Astrocyte (in vitro differentiated cells and primary cell): ENCODE measurements around the gene PIK3C3. TPM values are rescaled to one million over a fixed set of nuclear protein-coding genes. Genes with fewer than 3 reads are reported as not detected.

ENCODE experiments used
- DNase-seq: peaks from one replicate; pipeline ENCODE4 v3.0.0-alpha.2; 2010; ENCODE audit warnings: low read depth
- FAIRE-seq: peaks from 2 replicates; lab custom pipeline; 2011; peaks lifted over from hg19 to GRCh38; lab: Jason Lieb, UNC
- H2AFZ ChIP-seq: 2 replicates; pipeline ENCODE4 v1.6.0; 2012; ENCODE audit warnings: low read depth, low read length, inconsistent platforms
- H3K27ac ChIP-seq: 2 replicates; pipeline ENCODE4 v1.5.1; 2011; ENCODE audit warnings: low read depth, low read length, inconsistent platforms
- H3K27me3 ChIP-seq: 2 replicates; pipeline ENCODE4 v1.6.0; 2011; ENCODE audit warnings: low read length, inconsistent platforms; ENCODE audit not compliant: insufficient read depth
- H3K36me3 ChIP-seq: 2 replicates; pipeline ENCODE4 v1.5.1; 2011; ENCODE audit warnings: low read length, inconsistent platforms; ENCODE audit not compliant: insufficient read depth
- H3K4me1 ChIP-seq: 2 replicates; pipeline ENCODE4 v1.5.1; 2011; ENCODE audit warnings: low read length, inconsistent platforms; ENCODE audit not compliant: insufficient read depth
- H3K4me2 ChIP-seq: 2 replicates; pipeline ENCODE4 v1.6.0; 2012; ENCODE audit warnings: low read length, inconsistent platforms
- H3K4me3 ChIP-seq: 2 replicates; pipeline ENCODE4 v1.5.1; 2011; ENCODE audit warnings: low read depth, mild to moderate bottlenecking, low read length, inconsistent platforms; ENCODE audit not compliant: insufficient read depth
- H3K79me2 ChIP-seq: 2 replicates; pipeline ENCODE4 v1.6.0; 2012; ENCODE audit warnings: mild to moderate bottlenecking, low read length, inconsistent platforms; ENCODE audit not compliant: insufficient read depth
- H3K9ac ChIP-seq: 2 replicates; pipeline ENCODE4 v1.6.0; 2012; ENCODE audit warnings: mild to moderate bottlenecking, low read length, inconsistent platforms
- H3K9me3 ChIP-seq: 2 replicates; pipeline ENCODE4 v1.5.1; 2012; ENCODE audit warnings: low read depth, mild to moderate bottlenecking, low read length, inconsistent platforms; ENCODE audit not compliant: insufficient read depth
- H4K20me1 ChIP-seq: 2 replicates; pipeline ENCODE4 v1.6.0; 2012; ENCODE audit warnings: low read length, inconsistent platforms; ENCODE audit not compliant: insufficient read depth
- H3K27ac Mint-ChIP-seq: one replicate; pipeline ENCODE4 v1.8.0; 2021; ENCODE audit warnings: mild to moderate bottlenecking, mixed read lengths; ENCODE audit not compliant: unreplicated experiment
- H3K27me3 Mint-ChIP-seq: one replicate; pipeline ENCODE4 v1.8.0; 2021; ENCODE audit warnings: low read depth, mixed read lengths; ENCODE audit not compliant: unreplicated experiment
- H3K36me3 Mint-ChIP-seq: one replicate; pipeline ENCODE4 v1.8.0; 2021; ENCODE audit warnings: low read depth, mixed read lengths; ENCODE audit not compliant: unreplicated experiment
- H3K4me1 Mint-ChIP-seq: one replicate; pipeline ENCODE4 v1.8.0; 2021; ENCODE audit warnings: low read depth, mixed read lengths; ENCODE audit not compliant: unreplicated experiment
- H3K4me3 Mint-ChIP-seq: one replicate; pipeline ENCODE4 v1.8.0; 2021; ENCODE audit warnings: mild to moderate bottlenecking, moderate library complexity, mixed read lengths; ENCODE audit not compliant: unreplicated experiment
- H3K9me3 Mint-ChIP-seq: one replicate; pipeline ENCODE4 v1.8.0; 2021; ENCODE audit warnings: mild to moderate bottlenecking, mixed read lengths; ENCODE audit not compliant: unreplicated experiment
- EZH2 ChIP-seq: IDR thresholded peaks from 2 replicates; pipeline ENCODE4 v1.6.1; 2012; ENCODE audit warnings: mild to moderate bottlenecking, low read length, inconsistent platforms; ENCODE audit not compliant: insufficient read depth
- total RNA-seq: library from RNA; stranded (reverse); gene quantifications from 2 replicates; pipeline ENCODE4 v1.2.1, GENCODE V29; 2021
- TF ChIP-seq, protein P1 (sequence below): IDR thresholded peaks from 2 replicates; pipeline ENCODE4 v1.5.1; 2011; ENCODE audit warnings: low read depth, mild to moderate bottlenecking, inconsistent platforms, low read length, moderate library complexity; ENCODE audit not compliant: insufficient read depth

The PIK3C3 gene
- total RNA-seq, 1 donor from 2014 or later = 106 TPM

DNA sequence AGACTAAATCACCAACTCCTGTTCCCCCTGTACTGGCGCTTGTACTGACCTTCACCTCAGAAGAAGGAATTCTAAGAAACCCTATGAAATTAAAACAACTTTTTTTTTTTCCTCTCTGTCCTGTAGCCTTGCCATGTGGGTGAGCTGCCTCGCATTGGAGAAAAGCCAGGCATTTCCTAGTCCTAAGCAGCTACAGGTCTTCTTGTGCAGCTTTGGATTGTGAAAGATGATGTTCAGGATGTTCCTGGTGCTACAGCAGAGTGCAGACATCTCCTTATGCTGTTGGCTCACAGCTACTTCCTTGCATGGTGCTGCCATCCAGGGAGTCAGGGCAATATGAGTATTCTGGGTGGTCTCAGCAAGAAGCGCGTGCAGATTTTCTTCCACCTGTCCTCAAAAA, 11.9 kb downstream of the PIK3C3 start:
- H3K27ac Mint-ChIP-seq = no peak overlapping the region
- Histone ChIP-seq H4K20me1 (peaks cover 12% of the 10 kb centered on the region), H2AFZ (no peak overlapping the region), H3K9me3 (no peaks in the 10 kb centered on the region), H3K4me1 (no peaks in the 10 kb centered on the region), H3K9ac (no peak overlapping the region), H3K36me3 (peaks cover 40% of the 10 kb centered on the region), H3K4me2 (no peak overlapping the region), H3K4me3 (no peak overlapping the region), H3K27ac (no peak overlapping the region), H3K27me3 (no peaks in the 10 kb centered on the region), H3K79me2 (peaks cover 81% of the 10 kb centered on the region)
- TF ChIP-seq, protein P1, sequence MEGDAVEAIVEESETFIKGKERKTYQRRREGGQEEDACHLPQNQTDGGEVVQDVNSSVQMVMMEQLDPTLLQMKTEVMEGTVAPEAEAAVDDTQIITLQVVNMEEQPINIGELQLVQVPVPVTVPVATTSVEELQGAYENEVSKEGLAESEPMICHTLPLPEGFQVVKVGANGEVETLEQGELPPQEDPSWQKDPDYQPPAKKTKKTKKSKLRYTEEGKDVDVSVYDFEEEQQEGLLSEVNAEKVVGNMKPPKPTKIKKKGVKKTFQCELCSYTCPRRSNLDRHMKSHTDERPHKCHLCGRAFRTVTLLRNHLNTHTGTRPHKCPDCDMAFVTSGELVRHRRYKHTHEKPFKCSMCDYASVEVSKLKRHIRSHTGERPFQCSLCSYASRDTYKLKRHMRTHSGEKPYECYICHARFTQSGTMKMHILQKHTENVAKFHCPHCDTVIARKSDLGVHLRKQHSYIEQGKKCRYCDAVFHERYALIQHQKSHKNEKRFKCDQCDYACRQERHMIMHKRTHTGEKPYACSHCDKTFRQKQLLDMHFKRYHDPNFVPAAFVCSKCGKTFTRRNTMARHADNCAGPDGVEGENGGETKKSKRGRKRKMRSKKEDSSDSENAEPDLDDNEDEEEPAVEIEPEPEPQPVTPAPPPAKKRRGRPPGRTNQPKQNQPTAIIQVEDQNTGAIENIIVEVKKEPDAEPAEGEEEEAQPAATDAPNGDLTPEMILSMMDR = no peak
- no peak for TF ChIP-seq EZH2
- H3K27me3 Mint-ChIP-seq = no peaks in the 10 kb centered on the region
- no peak for FAIRE-seq
- peaks cover 8% of the 10 kb centered on the region for H3K36me3 Mint-ChIP-seq
- no peaks in the 10 kb centered on the region for H3K9me3 Mint-ChIP-seq
- H3K4me1 Mint-ChIP-seq = peaks cover 6% of the 10 kb centered on the region
- H3K4me3 Mint-ChIP-seq = no peak overlapping the region
- DNase-seq = no peak

DNA sequence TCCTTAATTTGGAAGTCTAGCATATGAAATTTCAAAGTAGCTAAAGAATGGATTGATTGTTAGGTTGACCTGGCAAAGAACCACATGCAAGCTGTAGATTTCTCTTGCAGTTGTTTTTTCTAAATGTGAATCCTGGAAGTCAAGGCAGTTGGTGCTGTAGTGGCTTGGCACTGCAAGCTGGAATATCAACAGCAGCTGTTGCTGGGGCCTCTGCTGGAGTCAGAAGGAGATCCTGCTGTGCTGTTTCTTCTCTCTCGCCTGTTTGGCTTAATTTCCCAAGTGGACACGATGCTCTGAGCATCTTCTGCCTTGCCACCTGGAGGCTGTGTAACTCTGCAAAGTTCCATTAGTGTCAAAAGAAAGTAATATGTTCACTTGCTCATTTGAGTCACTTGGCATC, 12.6 kb downstream of the PIK3C3 start:
- FAIRE-seq (no peak), DNase-seq (no peak)
- H3K27me3 ChIP-seq = no peaks in the 10 kb centered on the region
- no peak overlapping the region for H3K27ac ChIP-seq
- Mint-ChIP-seq H3K9me3 (no peaks in the 10 kb centered on the region), H3K36me3 (peaks cover 8% of the 10 kb centered on the region), H3K4me1 (peaks cover 13% of the 10 kb centered on the region), H3K4me3 (no peak overlapping the region), H3K27me3 (no peaks in the 10 kb centered on the region), H3K27ac (no peak overlapping the region)
- H3K9me3 ChIP-seq = no peaks in the 10 kb centered on the region
- no peak overlapping the region for H3K4me3 ChIP-seq
- H4K20me1 ChIP-seq = peaks cover 16% of the 10 kb centered on the region
- no peak for TF ChIP-seq EZH2
- no peak overlapping the region for H3K4me2 ChIP-seq
- no peak overlapping the region for H2AFZ ChIP-seq
- H3K79me2 ChIP-seq = peaks cover 77% of the 10 kb centered on the region
- no peaks in the 10 kb centered on the region for H3K4me1 ChIP-seq
- H3K9ac ChIP-seq = no peak overlapping the region
- H3K36me3 ChIP-seq = peaks cover 36% of the 10 kb centered on the region

GRCh38 chr18:41969881-41970280, 14.8 kb downstream of the PIK3C3 start:
- DNase-seq (no peak), FAIRE-seq (no peak)
- Histone ChIP-seq H4K20me1 (peaks cover 24% of the 10 kb centered on the region), H3K9me3 (no peaks in the 10 kb centered on the region), H3K79me2 (peaks cover 73% of the 10 kb centered on the region), H3K4me2 (no peak overlapping the region), H3K9ac (no peak overlapping the region), H3K4me1 (no peaks in the 10 kb centered on the region), H3K27me3 (no peaks in the 10 kb centered on the region), H3K4me3 (no peak overlapping the region), H2AFZ (no peak overlapping the region), H3K27ac (no peak overlapping the region), H3K36me3 (peaks cover 29% of the 10 kb centered on the region)
- Mint-ChIP-seq H3K4me3 (no peak overlapping the region), H3K9me3 (no peaks in the 10 kb centered on the region), H3K27ac (no peak overlapping the region), H3K27me3 (no peaks in the 10 kb centered on the region), H3K4me1 (peaks cover 27% of the 10 kb centered on the region), H3K36me3 (peaks cover 7% of the 10 kb centered on the region)
- TF ChIP-seq EZH2 = no peak
- TF ChIP-seq, protein P1 = no peak
